Kasumi-1 (cell line): ENCODE results near the gene BCAS1.

Source experiments
- DNase-seq, 2 experiments: peaks; one replicate each; lab custom pipeline; 2025; lab: John Stamatoyannopoulos, UW

The BCAS1 gene

DNA sequence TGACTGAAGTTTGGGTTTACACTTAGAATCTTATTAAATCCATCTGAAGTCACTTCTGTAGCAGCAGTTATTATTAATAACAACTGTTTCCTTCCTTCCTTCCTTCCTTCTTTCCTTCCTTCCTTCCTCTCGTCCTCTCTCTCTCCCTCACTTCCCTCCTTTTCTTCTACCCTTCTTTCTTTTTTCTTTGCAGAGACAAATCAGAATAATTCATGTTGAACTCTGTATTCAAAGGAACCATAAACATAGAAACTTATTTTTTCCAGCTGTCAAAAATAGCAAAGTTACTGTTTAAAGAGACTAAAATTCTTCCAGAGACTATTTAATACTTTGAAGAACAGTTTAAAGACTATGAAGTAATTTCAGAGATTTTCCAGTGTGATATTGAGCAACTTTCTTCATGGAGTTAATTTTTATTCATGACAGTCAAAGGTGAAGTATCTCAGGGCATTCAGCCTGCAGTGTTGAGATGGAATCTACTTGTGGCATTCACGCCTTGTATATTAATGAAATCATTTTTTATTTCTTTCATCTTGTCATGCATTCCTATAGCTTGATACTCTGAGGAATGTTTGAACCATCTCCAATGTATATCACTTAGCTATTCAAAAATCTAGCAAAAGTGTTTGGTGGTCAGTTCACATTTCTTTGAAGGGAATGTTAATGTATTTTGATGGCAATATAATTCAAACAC lies 109.7 kb downstream of the BCAS1 start:
- no peak for DNase-seq

DNA sequence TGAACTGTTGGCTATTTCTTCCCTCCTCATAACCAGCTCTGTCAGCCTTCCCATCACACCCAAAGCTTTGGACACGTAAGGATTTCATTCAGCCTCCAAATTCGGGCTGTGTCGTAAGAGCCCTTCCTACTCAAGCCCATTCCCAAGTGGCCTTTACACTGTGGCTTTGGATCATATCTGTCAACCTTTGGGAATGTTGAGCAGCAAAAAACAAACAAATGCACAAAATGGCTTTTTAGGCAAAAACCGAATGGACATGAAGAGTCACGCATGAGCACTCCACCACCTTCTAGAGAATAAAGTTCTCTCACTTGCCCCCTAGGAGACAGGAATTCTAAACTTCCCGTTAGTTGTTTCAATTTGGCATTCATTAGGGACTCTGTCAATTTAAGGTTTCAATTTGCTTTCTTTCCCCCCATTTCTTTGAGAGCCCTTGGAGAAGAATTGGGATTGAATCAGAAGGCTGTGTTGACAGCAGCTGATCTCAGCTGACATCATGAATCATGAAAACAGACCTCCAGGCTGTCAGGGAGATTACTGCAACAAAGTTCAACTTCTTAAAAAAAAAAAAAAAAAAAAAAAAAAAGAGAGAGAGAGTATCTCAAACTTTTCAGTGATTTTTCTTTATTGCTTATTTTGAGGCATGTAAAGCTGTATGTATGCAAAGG lies 110.3 kb downstream of the BCAS1 start:
- DNase-seq, result no peak

DNA sequence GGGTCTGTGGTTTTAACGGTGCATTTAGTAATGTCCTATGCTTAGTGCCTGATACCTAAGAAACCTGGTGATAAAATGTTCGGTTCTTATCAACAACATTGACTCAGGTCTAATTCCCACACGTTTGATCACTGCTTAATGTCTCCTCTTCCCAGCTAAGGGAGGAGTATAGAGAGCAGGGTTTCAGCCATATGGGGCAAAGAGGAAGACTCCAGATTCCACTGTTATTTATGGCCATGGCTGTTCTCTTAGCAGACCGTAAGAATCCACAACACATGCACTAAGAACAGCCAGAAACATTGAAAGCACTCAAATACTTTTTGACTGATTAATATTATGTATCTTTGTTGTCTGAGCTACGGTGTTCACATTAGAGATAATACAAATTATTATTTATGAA lies 112.1 kb downstream of the BCAS1 start:
- DNase-seq, result no peak

DNA sequence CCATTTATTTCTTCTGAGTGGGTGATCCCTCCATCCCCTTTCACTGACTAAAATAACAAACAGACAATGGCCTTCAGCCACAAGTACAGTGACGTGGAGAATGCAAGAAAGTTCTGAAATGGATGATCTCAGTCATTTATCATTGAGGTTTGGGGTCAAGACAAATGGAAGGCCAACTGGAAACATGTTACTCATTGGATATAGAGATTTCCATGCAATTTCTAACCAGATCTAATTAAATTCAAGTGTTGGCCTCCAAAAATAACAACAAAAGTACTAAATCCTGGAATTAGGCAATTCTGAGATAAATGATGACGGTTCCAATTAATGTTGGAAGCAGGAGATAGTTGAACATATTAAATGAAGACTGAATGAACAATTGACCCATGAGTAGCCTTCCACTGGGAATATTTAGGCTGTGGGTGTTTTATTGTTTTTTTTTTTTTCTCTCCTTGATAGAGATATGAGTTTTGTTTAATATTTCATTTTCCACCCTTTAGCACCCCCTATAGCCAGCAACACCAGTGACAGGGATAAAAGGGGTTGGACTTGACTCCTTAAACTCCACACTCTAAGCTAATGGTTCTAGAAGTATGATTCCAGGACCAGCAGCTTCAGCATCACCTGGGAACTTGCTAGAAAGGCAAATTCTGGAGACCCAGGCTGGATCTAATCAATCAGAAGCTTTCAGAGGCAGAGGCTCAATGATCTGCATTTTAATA lies 112.8 kb downstream of the BCAS1 start:
- DNase-seq, result peak; percentile 26 to 33

DNA sequence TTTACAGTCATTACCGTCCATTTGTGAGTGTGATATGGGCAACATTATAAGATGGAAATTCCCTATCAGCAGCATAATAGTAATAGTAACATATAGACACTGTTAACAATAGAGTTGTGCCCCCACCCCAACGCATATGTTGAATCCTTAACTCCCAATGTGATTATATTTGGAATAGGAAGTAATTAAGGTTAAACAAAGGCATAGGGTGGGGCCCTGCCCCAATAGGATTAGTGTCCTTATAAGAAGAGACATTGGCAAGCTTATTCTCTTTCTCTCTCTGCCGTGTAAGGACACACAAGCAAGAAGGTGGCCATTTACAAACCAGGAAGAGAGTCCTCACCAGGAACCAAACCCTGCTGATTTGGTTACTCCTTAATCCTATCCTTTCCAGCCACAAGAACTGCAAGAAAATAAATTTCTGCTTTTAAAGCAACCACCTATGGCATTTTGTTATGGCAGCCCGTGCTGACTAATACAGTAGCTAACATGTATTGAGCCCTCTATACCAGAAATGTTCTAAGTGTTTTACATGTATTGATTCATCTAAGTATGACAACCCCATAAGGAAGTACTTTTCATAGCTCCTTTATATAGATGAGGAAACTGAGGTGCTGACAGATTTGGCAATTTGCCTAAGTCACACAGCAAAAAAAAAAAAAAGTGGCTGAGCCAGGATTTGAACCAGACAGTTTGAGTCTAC lies 114.2 kb downstream of the BCAS1 start:
- DNase-seq, result no peak

DNA sequence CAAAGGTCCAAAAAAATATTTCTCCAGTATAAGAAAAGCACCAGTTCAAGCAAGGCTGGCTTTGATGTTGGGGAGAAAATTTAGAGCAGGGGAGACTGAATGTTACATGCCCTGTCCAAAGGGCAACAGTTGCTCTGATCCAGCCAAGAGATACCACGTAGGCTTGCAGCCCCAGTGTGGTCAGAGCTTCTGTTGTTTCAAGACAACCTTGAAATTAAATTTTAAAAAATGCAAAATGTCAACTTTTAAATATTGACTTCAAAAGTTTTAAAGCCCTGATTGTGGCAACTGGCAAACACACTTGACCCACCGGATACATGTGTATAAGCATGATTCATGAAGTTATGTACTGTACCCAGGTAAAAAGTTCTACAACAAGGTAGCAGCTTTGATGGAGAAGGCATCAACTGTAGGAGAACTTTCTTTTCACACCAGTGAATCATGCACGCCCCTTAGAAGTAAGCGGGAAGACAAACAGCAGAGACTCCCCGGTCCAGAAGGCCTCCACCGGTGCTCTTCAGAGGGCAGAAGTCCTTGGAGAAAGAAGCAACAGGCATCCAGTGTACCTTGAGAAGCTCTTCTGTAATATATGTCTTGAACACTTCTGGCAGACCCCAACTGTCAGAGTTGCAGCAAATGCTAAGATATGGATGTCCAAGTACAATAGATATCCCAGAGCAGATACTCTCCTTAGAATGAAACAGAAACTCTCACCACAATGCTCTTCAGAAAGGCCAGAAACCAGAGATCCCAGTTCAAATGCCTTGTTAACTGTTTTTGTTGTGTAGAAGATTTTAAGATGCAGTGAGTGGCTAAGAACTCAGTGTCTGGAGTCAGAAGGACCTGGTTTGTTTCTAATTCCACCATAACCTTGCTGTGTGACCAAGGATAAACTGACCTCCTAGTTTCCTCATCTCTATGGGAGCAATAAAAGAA lies 115.4 kb downstream of the BCAS1 start:
- no peak for DNase-seq

DNA sequence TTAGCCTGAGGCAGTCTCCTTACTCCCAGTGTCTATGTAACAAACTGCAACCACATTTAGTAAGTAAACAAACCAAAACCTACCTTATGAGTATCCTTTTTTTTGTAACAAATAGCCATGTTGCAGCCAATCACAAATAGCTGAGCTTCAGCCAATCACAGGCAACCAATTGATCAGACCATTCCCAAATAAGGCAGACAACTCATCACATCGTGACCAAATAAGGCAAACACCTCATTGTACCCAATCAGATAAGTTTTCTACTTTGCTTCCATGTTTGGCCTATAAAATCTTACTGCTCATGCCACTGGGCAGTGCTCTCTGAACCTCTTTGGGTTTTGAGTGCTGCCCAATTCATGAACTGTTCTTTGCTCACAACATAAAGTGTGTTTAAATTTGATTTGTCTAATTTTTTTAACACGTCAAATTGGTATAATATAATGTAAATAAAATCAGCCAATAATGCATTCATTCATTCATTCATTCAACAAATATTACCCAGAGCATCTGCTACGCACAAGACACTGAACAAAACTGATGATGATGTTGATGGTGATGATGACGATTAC lies 117.8 kb downstream of the BCAS1 start:
- no peak for DNase-seq

DNA sequence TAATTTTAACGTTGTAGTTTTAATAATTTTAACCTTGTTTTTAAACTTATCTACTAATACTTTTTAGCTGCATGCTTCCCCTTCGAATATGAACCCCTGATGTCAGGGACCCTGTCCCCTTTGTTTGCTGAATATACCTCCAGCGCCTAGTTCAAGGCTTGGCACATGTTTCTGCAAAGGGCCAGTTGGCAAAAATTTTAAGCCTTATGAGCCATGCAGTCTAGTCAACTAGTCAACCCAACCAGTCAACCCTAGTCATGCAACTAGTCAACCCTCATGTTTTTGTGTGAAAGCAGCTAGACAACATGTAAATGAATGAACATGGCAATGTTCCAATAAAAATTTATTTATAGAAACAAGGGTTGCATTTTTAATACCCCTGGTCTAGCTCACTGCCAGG lies 119.8 kb downstream of the BCAS1 start:
- no peak for DNase-seq

DNA sequence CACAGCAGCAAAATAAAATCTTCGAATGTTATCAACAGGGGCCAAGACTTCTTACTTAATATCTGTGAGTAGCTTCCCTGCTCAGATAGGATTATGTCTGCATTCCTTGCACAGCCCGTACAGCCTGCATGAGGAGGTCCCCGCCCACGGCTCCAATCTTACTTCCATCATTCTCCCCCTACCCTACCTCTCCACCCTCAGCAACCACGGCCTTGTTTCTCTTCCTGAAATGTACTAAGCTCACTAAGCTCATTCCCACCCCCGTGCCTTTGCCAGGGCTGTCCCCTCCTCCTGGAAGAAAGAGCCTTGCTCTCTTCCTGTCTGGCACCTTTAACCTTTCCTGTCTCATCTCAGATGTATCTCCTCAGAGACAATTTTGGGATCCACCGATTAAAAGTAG lies 120.4 kb downstream of the BCAS1 start:
- no peak for DNase-seq

DNA sequence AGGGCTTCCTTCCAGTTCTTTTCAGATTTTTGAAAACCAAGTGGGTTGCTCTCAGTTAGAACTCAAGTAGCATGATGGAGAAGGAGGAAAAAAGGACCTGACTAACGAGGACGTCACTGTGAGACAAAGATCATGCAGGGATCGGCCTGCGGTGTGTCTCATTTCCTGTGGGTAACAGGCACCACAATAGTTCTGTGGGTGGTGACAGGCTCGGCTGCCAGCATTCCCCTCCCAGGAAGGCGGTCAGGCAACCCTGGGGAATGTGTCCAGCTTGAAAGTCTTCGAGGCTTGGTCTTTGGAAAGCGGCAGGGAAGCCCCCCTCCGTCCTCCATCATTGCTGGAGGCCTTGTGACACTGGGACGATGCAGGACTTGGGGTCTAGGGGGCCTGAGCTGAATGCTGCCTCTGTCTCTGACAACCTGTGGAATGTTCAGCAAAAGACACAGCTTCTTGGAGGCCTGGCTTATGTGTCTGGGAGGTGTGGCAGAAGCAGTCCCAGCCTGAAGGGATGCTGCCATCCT lies 121.0 kb downstream of the BCAS1 start:
- DNase-seq, result peak; percentile 37 to 53

DNA sequence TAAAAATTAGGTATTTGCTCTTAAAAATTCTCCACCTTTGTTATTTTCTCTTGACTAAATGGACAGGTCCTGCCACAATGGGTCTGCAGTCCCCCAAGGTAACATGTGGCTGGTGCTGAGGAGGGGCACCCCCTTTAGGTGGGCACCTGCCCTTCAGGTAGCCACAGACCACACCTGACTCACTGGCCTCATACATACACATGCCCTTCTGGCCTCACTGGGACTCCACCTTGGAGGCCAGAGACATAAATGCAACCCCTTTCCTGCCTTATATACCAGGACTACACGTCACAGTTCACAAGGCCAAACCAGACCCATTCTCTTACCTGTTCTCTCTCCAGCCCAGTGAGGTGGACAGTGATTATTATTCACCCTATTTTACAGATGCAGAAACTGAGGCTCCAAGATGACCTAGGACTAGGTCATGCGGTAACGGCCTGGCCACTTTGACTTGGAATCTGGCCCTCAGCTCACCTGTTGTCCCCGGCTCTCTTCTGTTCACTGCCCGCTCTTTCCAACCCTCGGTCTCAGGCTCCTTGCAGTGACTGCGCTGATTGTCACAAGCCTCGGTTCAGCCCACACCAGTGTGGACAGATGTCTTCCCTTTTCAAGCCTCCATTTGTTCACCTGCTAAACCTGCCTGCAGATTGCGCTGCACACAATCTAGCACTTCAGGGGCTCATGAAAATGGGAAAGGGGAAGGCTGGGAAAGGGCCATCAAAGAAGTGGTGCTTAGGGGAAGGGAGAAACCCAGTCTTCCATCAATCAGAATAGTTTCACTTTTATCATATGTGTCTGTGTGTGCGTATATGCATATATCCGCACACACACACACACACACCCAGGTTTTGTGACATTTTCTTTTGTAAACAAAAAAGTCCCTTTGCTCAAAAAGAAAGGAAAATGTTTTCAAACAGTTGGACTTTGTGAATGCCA lies 121.7 kb downstream of the BCAS1 start:
- DNase-seq, result no peak

DNA sequence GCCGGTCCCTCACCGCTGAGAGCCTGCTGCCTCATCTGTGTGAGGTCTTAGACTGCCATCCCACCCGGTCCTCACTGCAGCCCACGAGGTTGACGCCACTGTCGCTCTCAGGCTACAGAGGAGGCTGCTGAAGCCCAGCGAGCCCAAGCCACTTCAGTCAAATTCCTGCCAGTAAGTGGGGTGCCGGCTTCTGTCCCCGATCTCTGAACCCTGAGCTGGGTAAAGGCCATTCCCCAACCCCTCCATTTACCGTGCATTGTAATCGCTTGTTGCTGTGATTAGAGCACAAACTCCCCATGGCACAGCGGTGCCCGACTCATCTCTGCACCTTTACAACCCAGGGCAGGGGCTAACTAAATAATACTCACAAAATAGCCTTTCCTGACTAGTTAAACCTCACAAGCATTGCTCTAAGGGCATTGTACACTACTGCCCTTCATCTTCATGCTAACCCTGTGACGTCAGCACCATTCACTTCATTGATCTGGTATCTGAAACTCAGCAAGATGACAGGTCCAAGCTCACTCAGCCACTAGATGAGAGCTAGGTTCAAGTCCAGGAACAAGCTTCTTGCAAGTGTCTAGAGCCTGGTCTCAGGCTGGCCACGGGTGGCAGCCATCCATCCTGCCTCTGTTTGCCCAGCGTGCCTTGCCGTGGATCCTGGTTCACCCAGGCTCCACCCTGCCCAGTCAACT lies 122.7 kb downstream of the BCAS1 start:
- no peak for DNase-seq

DNA sequence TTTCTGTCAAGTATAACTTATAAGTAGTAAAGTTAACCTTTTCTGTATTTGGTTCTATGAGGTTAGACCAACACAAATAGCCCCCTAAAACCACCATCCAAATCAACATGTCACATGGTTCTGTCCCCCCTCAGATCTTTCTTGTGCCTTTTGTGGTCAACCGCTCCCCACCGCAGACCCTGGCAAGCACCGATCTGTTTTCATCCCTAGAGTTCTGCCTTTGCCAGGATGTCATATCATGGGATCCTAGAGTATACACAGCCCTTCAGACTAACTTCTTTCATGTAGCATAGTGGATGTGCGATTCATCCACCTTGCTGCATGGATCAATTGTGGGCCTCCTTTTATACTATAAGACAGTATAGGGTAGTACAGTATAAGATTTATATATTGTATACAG lies 124.3 kb downstream of the BCAS1 start:
- DNase-seq, result no peak

DNA sequence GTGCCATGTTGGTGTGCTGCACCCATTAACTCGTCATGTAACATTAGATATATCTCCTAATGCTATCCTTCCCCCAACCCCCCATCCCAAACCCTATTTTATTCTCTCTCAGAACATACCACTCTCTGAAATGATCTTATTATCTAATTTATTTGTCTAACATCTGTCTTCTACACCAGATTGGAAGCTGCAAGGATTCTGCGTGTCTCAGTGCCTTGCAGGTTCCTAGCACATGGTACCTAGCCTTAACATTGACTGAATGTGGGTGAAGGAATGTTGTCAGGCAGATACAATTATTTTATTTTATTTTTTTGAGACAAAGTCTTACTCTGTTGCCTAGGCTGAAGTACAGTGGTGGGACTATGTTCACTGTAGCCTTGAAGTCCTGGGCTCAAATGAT lies 124.9 kb downstream of the BCAS1 start:
- DNase-seq, result no peak

DNA sequence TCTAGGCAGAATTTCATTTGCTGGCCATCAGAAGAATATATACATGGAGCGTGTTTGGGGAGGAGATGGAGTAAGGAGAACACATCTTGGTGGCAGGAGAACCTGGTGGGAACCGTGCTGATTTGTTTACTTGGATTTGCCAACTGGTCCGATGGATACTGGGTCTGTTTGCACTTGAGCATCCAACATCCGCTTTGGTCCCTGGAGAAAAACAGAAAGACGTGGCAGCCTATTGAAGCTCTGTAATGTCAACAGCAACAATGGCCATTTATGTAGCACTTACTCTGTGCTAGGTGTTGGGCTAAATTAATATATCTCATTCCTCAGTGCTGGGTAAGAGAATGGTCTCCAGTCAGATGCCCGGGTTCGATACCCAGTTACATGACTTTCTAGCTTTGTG lies 125.6 kb downstream of the BCAS1 start:
- no peak for DNase-seq

DNA sequence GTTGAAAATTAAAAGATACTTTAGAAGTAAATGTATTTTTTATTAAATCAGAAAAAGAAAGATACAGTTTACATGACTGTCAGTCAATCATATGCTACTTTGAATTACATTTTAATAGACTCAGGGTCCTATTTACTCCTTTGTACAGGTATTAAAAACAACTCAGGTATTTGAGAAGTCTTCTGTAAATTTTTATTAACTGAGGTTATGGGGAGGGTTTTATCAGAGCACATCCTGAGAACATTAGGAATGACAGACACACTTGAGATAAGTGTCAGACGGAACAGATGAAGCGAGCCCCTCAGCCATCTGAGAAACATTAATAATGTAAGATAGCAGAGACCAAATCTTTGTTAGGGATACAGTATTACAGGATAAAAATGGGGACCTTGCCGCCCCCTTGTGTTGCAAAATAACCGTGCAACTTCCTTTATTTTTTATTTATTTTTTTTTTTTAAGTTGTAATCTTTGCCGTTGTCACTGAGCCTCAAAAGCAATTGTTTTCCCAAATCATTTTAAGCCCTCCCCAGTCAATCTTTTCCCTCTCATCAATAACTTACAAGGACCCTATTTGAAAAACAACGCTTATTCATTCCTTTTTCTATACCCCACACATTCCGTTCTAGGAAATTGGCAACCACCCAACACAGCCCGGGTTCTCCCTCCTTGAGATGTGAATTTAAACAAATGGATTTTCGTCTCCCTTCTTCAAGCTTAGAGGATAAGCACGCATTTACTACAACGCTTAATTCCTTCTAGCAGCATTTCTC lies 126.7 kb downstream of the BCAS1 start:
- peak; percentile 43 to 78 for DNase-seq

DNA sequence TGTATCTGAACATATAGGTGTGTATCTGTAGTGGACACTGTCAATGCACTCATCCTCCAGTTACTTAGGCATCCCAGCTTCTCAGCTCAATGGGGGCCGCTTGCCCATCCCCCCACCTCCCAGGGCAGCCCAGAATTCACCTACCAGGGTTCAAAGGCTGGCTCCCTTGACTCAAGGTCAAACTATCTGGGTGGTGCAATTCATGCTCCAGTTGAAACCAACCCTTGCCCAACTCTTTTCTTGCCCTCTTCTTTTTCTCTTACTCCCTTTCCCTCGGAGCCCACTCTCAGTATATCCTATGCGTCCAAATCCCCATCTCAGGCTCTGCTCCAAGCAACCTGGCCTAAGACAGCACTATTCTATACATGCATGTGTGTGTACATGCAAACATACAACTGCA lies 127.4 kb downstream of the BCAS1 start:
- no peak for DNase-seq

DNA sequence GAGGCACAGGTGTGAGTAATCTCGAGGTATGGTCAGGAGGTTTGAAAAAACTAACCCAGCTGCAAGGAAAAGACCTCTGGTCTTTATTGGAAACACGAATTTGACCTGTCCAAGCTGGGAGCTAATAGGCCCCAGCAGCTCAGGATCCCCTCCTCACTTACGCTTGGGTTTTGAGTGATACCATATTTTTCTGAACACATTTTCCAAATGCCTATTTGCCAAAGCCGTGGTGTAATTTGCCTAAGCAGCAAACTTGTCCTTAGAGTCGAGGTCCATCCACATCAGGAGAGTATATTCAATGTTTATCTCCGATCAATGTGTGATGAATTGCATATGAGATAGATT lies 128.0 kb downstream of the BCAS1 start:
- no peak for DNase-seq
